Naive thymus-derived CD4-positive, alpha-beta T cell (primary cell): ENCODE data around the gene BAAT. TPM values are rescaled to one million over a fixed set of nuclear protein-coding genes. Genes with fewer than 3 reads are reported as not detected.
"Not testable (repeated sequence)": the region's sequence is repeated elsewhere in the genome, so short reads cannot be mapped to it uniquely, and the experiment has no call there.

Source experiments
- ATAC-seq: fragments of 150-1000 bp; cut with Tn5 transposase; 2 replicates; pipeline ENCODE4 v1.10.0; 2021; ENCODE audit warnings: mild to moderate bottlenecking, moderate library complexity
- CTCF ChIA-PET: fragments of 350-600 bp; sonication (Branson Sonifier 250); formaldehyde crosslinking; loops from one replicate; lab custom pipeline; 2021; ENCODE audit warnings: antibody characterized with exemption; lab: Charles Lee
- POLR2A ChIA-PET: fragments of 350-600 bp; sonication (Branson Sonifier 250); formaldehyde crosslinking; loops from one replicate; lab custom pipeline; 2021; ENCODE audit warnings: antibody characterized with exemption, inconsistent platforms; lab: Charles Lee
- DNase-seq, 9 donors: peaks; one replicate each; pipeline versions ENCODE4 v3.0.0 to v3.0.0-alpha.2; 2020 to 2022; ENCODE audit warnings: mixed read lengths in 1 of 9
- H3K27ac ChIP-seq: one replicate; pipeline ENCODE4 v1.7.0; 2013; ENCODE audit warnings: mild to moderate bottlenecking, low read depth, low read length, moderate library complexity
- H3K27me3 ChIP-seq, 2 donors: one replicate each; pipeline ENCODE4 v1.7.0; 2013; ENCODE audit warnings: low read length in 2 of 2, mild to moderate bottlenecking in 2 of 2, moderate library complexity in 2 of 2; ENCODE audit not compliant: control insufficient read depth in 2 of 2, insufficient read depth in 2 of 2
- H3K36me3 ChIP-seq, 3 experiments: 1 replicate in 2 of 3; 2 replicates in 1 of 3; pipeline ENCODE4 v1.7.0; 2013; ENCODE audit warnings: low read length in 3 of 3, mild to moderate bottlenecking in 3 of 3, moderate library complexity in 1 of 3; ENCODE audit not compliant: insufficient read depth in 3 of 3, control insufficient read depth in 2 of 3
- H3K4me1 ChIP-seq, 2 donors: one replicate each; pipeline ENCODE4 v1.7.0; 2013; ENCODE audit warnings: low read length in 2 of 2, mild to moderate bottlenecking in 2 of 2, moderate library complexity in 1 of 2; ENCODE audit not compliant: control insufficient read depth in 2 of 2, insufficient read depth in 2 of 2
- H3K4me3 ChIP-seq: 2 replicates; pipeline ENCODE4 v1.7.0; 2013; ENCODE audit warnings: mild to moderate bottlenecking, low read length
- H3K9me3 ChIP-seq, 3 experiments: 1 replicate in 2 of 3; 2 replicates in 1 of 3; pipeline ENCODE4 v1.7.0; 2013; ENCODE audit warnings: low read length in 3 of 3; ENCODE audit not compliant: control insufficient read depth in 2 of 3
- H3K27ac Mint-ChIP-seq, 9 donors: one replicate each; pipeline ENCODE4 v1.8.0; 2020 to 2022; ENCODE audit warnings: mixed read lengths in 9 of 9, mild to moderate bottlenecking in 8 of 9, moderate library complexity in 5 of 9, inconsistent platforms in 2 of 9
- H3K27me3 Mint-ChIP-seq, 5 donors: one replicate each; pipeline ENCODE4 v1.8.0; 2021 to 2022; ENCODE audit warnings: mixed read lengths in 5 of 5, mild to moderate bottlenecking in 1 of 5
- H3K36me3 Mint-ChIP-seq, 5 donors: one replicate each; pipeline ENCODE4 v1.8.0; 2020 to 2022; ENCODE audit warnings: mixed read lengths in 5 of 5, mild to moderate bottlenecking in 3 of 5, inconsistent platforms in 1 of 5
- H3K4me1 Mint-ChIP-seq, 7 donors: one replicate each; pipeline ENCODE4 v1.8.0; 2020 to 2022; ENCODE audit warnings: mixed read lengths in 7 of 7, mild to moderate bottlenecking in 3 of 7, inconsistent platforms in 1 of 7
- H3K4me3 Mint-ChIP-seq, 10 donors: one replicate each; pipeline ENCODE4 v1.8.0; 2020 to 2022; ENCODE audit warnings: mild to moderate bottlenecking in 10 of 10, mixed read lengths in 10 of 10, moderate library complexity in 6 of 10, inconsistent platforms in 2 of 10
- H3K9me3 Mint-ChIP-seq, 11 donors: one replicate each; pipeline ENCODE4 v1.8.0; 2020 to 2022; ENCODE audit warnings: mixed read lengths in 11 of 11, mild to moderate bottlenecking in 4 of 11, inconsistent platforms in 1 of 11, moderate library complexity in 1 of 11
- intact Hi-C, 2 donors: fragments of 100-400 bp; cut with micrococcal nuclease; formaldehyde crosslinking; loops; one replicate each; pipeline ENCODE4 v1.15.1; 2023
- polyA plus RNA-seq, 2 donors: library from polyadenylated mRNA; unstranded; fragments of 300-500 nt; fragmentation: Illumina TruSeq; gene quantifications; one replicate each; pipeline ENCODE4 v1.2.3, GENCODE V29; 2021
- total RNA-seq, 6 experiments: library from RNA in 5 of 6; stranded (reverse) in 5 of 6; gene quantifications; 1 replicate in 5 of 6; 2 replicates in 1 of 6; pipeline ENCODE4 v1.2.3 and lab custom pipeline; 2021 to 2026

The BAAT gene
- total and polyA plus RNA-seq, 7 experiments from 2014 or later: 0.07 TPM; not detected in 6

- Mint-ChIP-seq H3K4me1 (no peaks in the 10 kb centered on the region), H3K27me3 (peaks cover 4 to 31% (median 14%) of the 10 kb centered on the region in 5 donors), H3K36me3 (no peaks in the 10 kb centered on the region), H3K27ac (no peak overlapping the region), H3K4me3 (peak overlapping the region in 1 of 10 donors; percentile 11), H3K9me3 (peaks cover 0 to 2% (median 0%) of the 10 kb centered on the region in 11 donors)
- intact Hi-C loops: no loop called here
- ChIA-PET POLR2A (no interaction called here), CTCF (no interaction called here)
- DNase-seq (no peak), ATAC-seq (peak; percentile 4)
- no peaks in the 10 kb centered on the region for H3K4me1 ChIP-seq
- peaks cover 0 to 3% of the 10 kb centered on the region in 2 donors for H3K27me3 ChIP-seq
- H3K9me3 ChIP-seq: no peaks in the 10 kb centered on the region
- no peaks in the 10 kb centered on the region for H3K36me3 ChIP-seq
- no peak overlapping the region for H3K4me3 ChIP-seq
- H3K27ac ChIP-seq: no peak overlapping the region
Observed at GRCh38 chr9:101333926-101334702, 50.7 kb downstream of the BAAT start.

- no peaks in the 10 kb centered on the region for H3K36me3 ChIP-seq
- no peak for ATAC-seq
- H3K36me3 Mint-ChIP-seq: no peaks in the 10 kb centered on the region
- no peaks in the 10 kb centered on the region for H3K9me3 ChIP-seq
- DNase-seq: no peak
- peaks cover 0 to under 1% (median 0%) of the 10 kb centered on the region in 11 donors for H3K9me3 Mint-ChIP-seq
- no peaks in the 10 kb centered on the region for H3K4me1 Mint-ChIP-seq
- no peak overlapping the region for H3K4me3 ChIP-seq
- peaks cover 4 to 26% (median 10%) of the 10 kb centered on the region in 5 donors for H3K27me3 Mint-ChIP-seq
- H3K27ac ChIP-seq: no peak overlapping the region
- ChIA-PET CTCF (no interaction called here), POLR2A (no interaction called here)
- intact Hi-C loops: no loop called here
- H3K4me1 ChIP-seq: no peaks in the 10 kb centered on the region
- H3K27me3 ChIP-seq: peaks cover 0 to 3% of the 10 kb centered on the region in 2 donors
- H3K4me3 Mint-ChIP-seq: no peak overlapping the region
- no peak overlapping the region for H3K27ac Mint-ChIP-seq
Observed at GRCh38 chr9:101333490-101333889, 51.3 kb downstream of the BAAT start.

GRCh38 chr9:101332362-101332761 is 52.4 kb downstream of the BAAT start:
- H3K36me3 Mint-ChIP-seq: peaks cover 0 to 2% (median 0%) of the 10 kb centered on the region in 5 donors

GRCh38 chr9:101327422-101327909 is 57.3 kb downstream of the BAAT start:
- H3K9me3 ChIP-seq, DNase-seq, POLR2A ChIA-PET, H3K27ac Mint-ChIP-seq, H3K4me3 ChIP-seq, ATAC-seq, H3K36me3 ChIP-seq, H3K27ac ChIP-seq, H3K4me1 Mint-ChIP-seq, intact Hi-C loops, H3K4me3 Mint-ChIP-seq, H3K4me1 ChIP-seq, CTCF ChIA-PET, H3K36me3 Mint-ChIP-seq, H3K27me3 ChIP-seq: not testable (repeated sequence)
- Mint-ChIP-seq H3K27me3 (peaks cover 0 to 35% (median 20%) of the 10 kb centered on the region in 5 donors), H3K9me3 (peaks cover 0 to 18% (median 5%) of the 10 kb centered on the region in 11 donors)

More at GRCh38 chr9:101332362-101332761, 52.4 kb downstream of the BAAT start:
- peaks cover 0 to 3% of the 10 kb centered on the region in 2 donors for H3K27me3 ChIP-seq
- no peaks in the 10 kb centered on the region for H3K4me1 ChIP-seq
- H3K9me3 ChIP-seq: no peaks in the 10 kb centered on the region
- H3K9me3 Mint-ChIP-seq: peaks cover 0 to 10% (median 2%) of the 10 kb centered on the region in 11 donors
- ATAC-seq: no peak
- no peaks in the 10 kb centered on the region for H3K4me1 Mint-ChIP-seq
- no peaks in the 10 kb centered on the region for H3K36me3 ChIP-seq
- no peak overlapping the region for H3K4me3 Mint-ChIP-seq
- H3K27me3 Mint-ChIP-seq: peaks cover 4 to 26% (median 11%) of the 10 kb centered on the region in 5 donors
- intact Hi-C loops: no loop called here
- ChIA-PET POLR2A (no interaction called here), CTCF (no interaction called here)
- no peak overlapping the region for H3K27ac ChIP-seq
- H3K27ac Mint-ChIP-seq: no peak overlapping the region
- H3K4me3 ChIP-seq: no peak overlapping the region
- no peak for DNase-seq

- peaks cover 0 to 6% (median 0%) of the 10 kb centered on the region in 5 donors for H3K36me3 Mint-ChIP-seq
- no peaks in the 10 kb centered on the region for H3K27me3 ChIP-seq
- peaks cover 0 to 18% (median 5%) of the 10 kb centered on the region in 11 donors for H3K9me3 Mint-ChIP-seq
- no peaks in the 10 kb centered on the region for H3K9me3 ChIP-seq
- H3K27me3 Mint-ChIP-seq: peaks cover 0 to 37% (median 17%) of the 10 kb centered on the region in 5 donors
- no peak overlapping the region for H3K4me3 ChIP-seq
- no peak overlapping the region for H3K27ac ChIP-seq
- POLR2A ChIA-PET: no interaction called here
- H3K36me3 ChIP-seq: no peaks in the 10 kb centered on the region
- H3K27ac Mint-ChIP-seq: no peak overlapping the region
- ATAC-seq (no peak), DNase-seq (no peak)
- H3K4me1 Mint-ChIP-seq: no peaks in the 10 kb centered on the region
- H3K4me3 Mint-ChIP-seq: no peak overlapping the region
- CTCF ChIA-PET: interaction anchor here (0.8 kb wide), 1 partner anchor 15 kb away, joined by 3 read pairs; no protein-coding TSS in a partner anchor
- H3K4me1 ChIP-seq: no peaks in the 10 kb centered on the region
- intact Hi-C loops: no loop called here
Observed at GRCh38 chr9:101326501-101326900, 58.3 kb downstream of the BAAT start.

GRCh38 chr9:101326035-101326434 is 58.8 kb downstream of the BAAT start:
- Mint-ChIP-seq H3K9me3 (peaks cover 0 to 18% (median 5%) of the 10 kb centered on the region in 11 donors), H3K27ac (no peak overlapping the region), H3K4me1 (no peaks in the 10 kb centered on the region), H3K27me3 (peaks cover 0 to 40% (median 17%) of the 10 kb centered on the region in 5 donors), H3K4me3 (no peak overlapping the region), H3K36me3 (peaks cover 0 to 6% (median 0%) of the 10 kb centered on the region in 5 donors)
- H3K4me1 ChIP-seq: no peaks in the 10 kb centered on the region
- ChIA-PET CTCF (no interaction called here), POLR2A (no interaction called here)
- H3K9me3 ChIP-seq: no peaks in the 10 kb centered on the region
- H3K4me3 ChIP-seq: no peak overlapping the region
- intact Hi-C loops: no loop called here
- H3K27ac ChIP-seq: no peak overlapping the region
- H3K27me3 ChIP-seq: no peaks in the 10 kb centered on the region
- ATAC-seq (no peak), DNase-seq (no peak)
- H3K36me3 ChIP-seq: no peaks in the 10 kb centered on the region
